BJ (cell line): ENCODE measurements around the gene CAPG. TPM values are rescaled to one million over a fixed set of nuclear protein-coding genes. Genes with fewer than 3 reads are reported as not detected.

Source experiments
- CTCF ChIA-PET: fragments of 350-600 bp; formaldehyde crosslinking; extraction: SDS; loops from one replicate; lab custom pipeline; 2021; ENCODE audit warnings: antibody characterized with exemption, inconsistent platforms; lab: Yijun Ruan, JAX
- POLR2A ChIA-PET: fragments of 300-600 bp; sonication (Branson Sonifier 250); formaldehyde crosslinking; extraction: SDS; loops from one replicate; lab custom pipeline; 2021; ENCODE audit warnings: antibody characterized with exemption; lab: Charles Lee
- DNase-seq: peaks from one replicate; pipeline ENCODE4 v3.0.0-alpha.2; 2011; ENCODE audit warnings: low read depth
- H3K27me3 ChIP-seq: 2 replicates; pipeline ENCODE4 v1.6.0; 2011; ENCODE audit warnings: low read length; ENCODE audit not compliant: control insufficient read depth, insufficient read depth
- H3K36me3 ChIP-seq: 2 replicates; pipeline ENCODE4 v1.5.1; 2011; ENCODE audit warnings: low read length; ENCODE audit not compliant: control insufficient read depth, insufficient read depth
- H3K4me3 ChIP-seq: 2 replicates; pipeline ENCODE4 v1.5.1; 2011; ENCODE audit warnings: low read depth, mild to moderate bottlenecking, control low read depth, low read length
- polyA plus RNA-seq: library from polyadenylated mRNA; depleted of rRNA; stranded (reverse); fragments of >200 nt; gene quantifications from 2 replicates; pipeline ENCODE4 v1.2.3, GENCODE V29; 2011
- TF ChIP-seq, protein P1 (sequence below): IDR thresholded peaks from 2 replicates; pipeline ENCODE4 v1.5.1; 2011; ENCODE audit warnings: low read depth, mild to moderate bottlenecking, control low read depth, inconsistent platforms, low read length, moderate library complexity; ENCODE audit not compliant: insufficient read depth

The CAPG gene
- polyA plus RNA-seq, 1 experiment = 135 TPM

DNA sequence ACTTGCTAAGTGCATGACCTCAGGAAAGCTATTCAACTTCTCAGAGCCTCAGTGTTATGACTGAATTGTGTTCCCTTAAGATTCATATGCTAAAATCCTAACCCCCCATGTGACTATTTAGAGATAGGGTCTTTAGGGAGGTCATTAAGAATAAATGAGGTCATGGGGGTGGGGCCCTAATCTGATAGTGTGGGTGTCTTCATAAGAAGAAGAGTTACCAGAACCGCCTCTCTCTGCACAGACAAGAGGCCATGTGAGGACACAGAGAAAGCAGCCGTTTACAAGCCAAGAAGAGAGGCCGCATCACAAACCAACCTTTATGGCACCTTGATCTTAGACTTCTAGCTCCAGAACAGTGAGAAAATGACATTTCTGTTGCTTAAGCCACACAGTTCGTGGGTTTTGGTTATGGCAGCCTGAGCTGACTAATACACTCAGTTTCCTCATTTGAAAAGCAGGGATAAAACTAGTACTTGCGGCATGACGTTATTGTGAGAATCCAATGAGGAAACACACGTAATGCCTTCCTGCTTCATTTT lies 18.2 kb upstream of the CAPG start:
- ChIA-PET CTCF (interaction anchor here (0.8 to 17.0 kb wide), 4 partner anchors 9 to 128 kb away, joined by 4 to 460 read pairs (median 8); partner anchors contain the start of genes MAT2A and SH2D6), POLR2A (no interaction called here)
- Histone ChIP-seq H3K27me3 (no peaks in the 10 kb centered on the region), H3K36me3 (no peaks in the 10 kb centered on the region), H3K4me3 (no peak overlapping the region)
- DNase-seq = no peak
- TF ChIP-seq, protein P1, sequence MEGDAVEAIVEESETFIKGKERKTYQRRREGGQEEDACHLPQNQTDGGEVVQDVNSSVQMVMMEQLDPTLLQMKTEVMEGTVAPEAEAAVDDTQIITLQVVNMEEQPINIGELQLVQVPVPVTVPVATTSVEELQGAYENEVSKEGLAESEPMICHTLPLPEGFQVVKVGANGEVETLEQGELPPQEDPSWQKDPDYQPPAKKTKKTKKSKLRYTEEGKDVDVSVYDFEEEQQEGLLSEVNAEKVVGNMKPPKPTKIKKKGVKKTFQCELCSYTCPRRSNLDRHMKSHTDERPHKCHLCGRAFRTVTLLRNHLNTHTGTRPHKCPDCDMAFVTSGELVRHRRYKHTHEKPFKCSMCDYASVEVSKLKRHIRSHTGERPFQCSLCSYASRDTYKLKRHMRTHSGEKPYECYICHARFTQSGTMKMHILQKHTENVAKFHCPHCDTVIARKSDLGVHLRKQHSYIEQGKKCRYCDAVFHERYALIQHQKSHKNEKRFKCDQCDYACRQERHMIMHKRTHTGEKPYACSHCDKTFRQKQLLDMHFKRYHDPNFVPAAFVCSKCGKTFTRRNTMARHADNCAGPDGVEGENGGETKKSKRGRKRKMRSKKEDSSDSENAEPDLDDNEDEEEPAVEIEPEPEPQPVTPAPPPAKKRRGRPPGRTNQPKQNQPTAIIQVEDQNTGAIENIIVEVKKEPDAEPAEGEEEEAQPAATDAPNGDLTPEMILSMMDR = no peak

DNA sequence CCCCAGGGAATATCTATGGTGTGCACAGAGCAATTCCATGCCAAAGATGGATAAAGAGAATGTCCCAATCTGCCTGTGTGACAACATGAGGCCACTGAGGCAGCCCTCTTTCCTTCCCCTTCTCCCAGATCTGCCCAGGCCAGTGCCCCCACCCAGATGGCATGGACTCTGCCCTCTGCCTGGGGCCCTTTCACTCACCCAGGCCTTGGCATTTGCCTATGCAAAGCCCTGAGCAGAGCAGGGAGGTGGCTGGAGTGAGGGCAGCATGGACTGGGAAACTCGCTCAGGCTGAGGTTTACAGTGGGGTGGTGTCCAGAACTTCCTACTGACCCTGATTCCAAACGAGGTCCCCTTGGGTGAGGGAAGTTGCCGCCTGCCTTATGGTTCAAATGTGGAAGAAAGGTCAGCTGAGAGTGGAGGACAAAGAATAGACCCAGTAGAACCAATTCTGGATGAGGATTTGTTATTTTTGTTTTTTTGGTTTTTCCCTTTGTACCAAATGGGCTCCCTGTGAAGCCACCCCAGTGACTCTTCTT lies 17.2 kb upstream of the CAPG start:
- H3K4me3 ChIP-seq = no peak overlapping the region
- DNase-seq = no peak
- ChIA-PET CTCF (interaction anchor here (0.8 to 17.0 kb wide), 4 partner anchors 8 to 126 kb away, joined by 4 to 460 read pairs (median 8); partner anchors contain the start of genes MAT2A and SH2D6), POLR2A (no interaction called here)
- no peaks in the 10 kb centered on the region for H3K27me3 ChIP-seq
- TF ChIP-seq, protein P1 = no peak
- no peaks in the 10 kb centered on the region for H3K36me3 ChIP-seq

- Histone ChIP-seq H3K4me3 (no peak overlapping the region), H3K27me3 (no peaks in the 10 kb centered on the region), H3K36me3 (no peaks in the 10 kb centered on the region)
- TF ChIP-seq, protein P1 = no peak
- ChIA-PET CTCF (interaction anchor here (17.0 kb wide), 1 partner anchor 120 kb away, joined by 460 read pairs; the partner anchor contains the start of gene MAT2A), POLR2A (interaction anchor here (0.6 kb wide), 1 partner anchor 441 kb away, joined by 3 read pairs; no protein-coding TSS in a partner anchor)
- no peak for DNase-seq
These were observed 15.4 kb upstream of the CAPG start for GRCh38 chr2:85425588-85425987.

DNA sequence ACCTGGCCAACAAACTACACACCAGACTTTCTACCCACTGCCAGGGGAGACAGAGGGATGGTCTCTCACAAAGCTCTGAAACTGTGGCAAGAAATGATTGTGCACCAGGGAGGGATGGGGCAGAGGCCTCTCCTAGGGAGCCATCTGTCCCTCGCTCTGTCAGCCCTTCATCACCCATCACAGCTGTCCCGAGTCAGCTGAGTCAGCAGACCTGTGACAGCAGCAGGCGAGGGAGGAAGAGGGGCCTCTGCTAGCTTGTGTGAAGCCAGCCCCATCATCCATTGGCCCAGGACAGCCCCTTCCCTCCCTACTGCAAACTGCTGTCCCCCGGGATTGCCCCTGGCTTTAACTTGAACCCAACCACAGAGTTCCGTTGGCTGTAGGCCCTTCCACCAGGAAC lies 13.4 kb upstream of the CAPG start:
- POLR2A ChIA-PET = no interaction called here
- DNase-seq = no peak
- CTCF ChIA-PET = interaction anchor here (0.5 to 17.0 kb wide), 2 partner anchors 122 to 469 kb away, joined by 3 to 460 read pairs; partner anchors contain the start of gene MAT2A
- H3K36me3 ChIP-seq = no peaks in the 10 kb centered on the region
- no peaks in the 10 kb centered on the region for H3K27me3 ChIP-seq
- H3K4me3 ChIP-seq = no peak overlapping the region
- TF ChIP-seq, protein P1 = no peak

DNA sequence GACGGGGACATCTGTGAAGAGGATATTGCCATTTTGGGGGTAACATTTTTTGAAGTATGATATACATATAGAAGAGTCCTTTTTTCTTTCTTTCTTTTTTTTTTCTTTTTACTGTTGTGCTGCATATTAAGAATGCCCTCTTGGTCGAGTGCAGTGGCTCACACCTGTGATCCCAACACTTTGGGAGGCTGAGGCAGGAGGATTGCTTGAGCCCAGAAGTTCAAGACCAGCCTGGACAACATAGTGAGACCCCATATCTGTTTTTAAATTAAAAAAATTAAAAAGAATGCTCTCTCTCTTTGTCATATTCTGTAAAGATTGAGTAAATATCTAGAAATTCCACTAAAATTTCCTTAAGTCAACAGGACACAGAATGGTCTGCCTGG lies 11.9 kb upstream of the CAPG start:
- TF ChIP-seq, protein P1 = no peak
- Histone ChIP-seq H3K36me3 (no peaks in the 10 kb centered on the region), H3K27me3 (no peaks in the 10 kb centered on the region), H3K4me3 (no peak overlapping the region)
- CTCF ChIA-PET = interaction anchor here (0.5 to 17.0 kb wide), 9 partner anchors 8 to 228 kb away, joined by 3 to 460 read pairs (median 12); partner anchors contain the start of genes GGCX and MAT2A
- POLR2A ChIA-PET = no interaction called here
- no peak for DNase-seq
